ENCODE results near the gene DGKD.

Gene DGKD

DNA sequence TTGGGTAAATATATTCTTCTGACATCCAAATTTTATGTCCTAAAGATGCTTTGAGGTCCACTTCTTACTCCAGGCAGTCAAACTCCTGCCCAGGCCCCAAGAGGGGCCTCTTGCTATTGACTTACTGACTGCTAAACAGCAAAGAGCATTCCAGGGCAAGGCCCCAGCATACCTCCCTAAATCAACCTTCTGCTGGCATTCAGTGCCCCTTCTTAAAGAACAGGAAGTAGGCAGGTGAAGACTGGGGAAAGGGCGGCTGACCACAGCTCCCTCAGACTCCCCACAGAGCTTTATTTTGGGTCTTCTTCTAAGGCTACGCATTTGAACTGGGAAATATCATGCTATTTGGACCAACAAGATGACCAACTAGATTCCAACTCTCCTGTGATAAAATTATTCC lies 143.4 kb downstream of the DGKD start:
- no peak overlapping the region for H3K4me3 ChIP-seq (replicated peaks; ENCODE audit: low read depth, low read length)
- TF ChIP-seq, protein P1, sequence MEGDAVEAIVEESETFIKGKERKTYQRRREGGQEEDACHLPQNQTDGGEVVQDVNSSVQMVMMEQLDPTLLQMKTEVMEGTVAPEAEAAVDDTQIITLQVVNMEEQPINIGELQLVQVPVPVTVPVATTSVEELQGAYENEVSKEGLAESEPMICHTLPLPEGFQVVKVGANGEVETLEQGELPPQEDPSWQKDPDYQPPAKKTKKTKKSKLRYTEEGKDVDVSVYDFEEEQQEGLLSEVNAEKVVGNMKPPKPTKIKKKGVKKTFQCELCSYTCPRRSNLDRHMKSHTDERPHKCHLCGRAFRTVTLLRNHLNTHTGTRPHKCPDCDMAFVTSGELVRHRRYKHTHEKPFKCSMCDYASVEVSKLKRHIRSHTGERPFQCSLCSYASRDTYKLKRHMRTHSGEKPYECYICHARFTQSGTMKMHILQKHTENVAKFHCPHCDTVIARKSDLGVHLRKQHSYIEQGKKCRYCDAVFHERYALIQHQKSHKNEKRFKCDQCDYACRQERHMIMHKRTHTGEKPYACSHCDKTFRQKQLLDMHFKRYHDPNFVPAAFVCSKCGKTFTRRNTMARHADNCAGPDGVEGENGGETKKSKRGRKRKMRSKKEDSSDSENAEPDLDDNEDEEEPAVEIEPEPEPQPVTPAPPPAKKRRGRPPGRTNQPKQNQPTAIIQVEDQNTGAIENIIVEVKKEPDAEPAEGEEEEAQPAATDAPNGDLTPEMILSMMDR (IDR thresholded peaks at IDR 0.05; ENCODE audit: low read depth, low read length, missing control alignments) = no peak
- no peak for DNase-seq (ENCODE audit: extremely low read depth, low read depth)

DNA sequence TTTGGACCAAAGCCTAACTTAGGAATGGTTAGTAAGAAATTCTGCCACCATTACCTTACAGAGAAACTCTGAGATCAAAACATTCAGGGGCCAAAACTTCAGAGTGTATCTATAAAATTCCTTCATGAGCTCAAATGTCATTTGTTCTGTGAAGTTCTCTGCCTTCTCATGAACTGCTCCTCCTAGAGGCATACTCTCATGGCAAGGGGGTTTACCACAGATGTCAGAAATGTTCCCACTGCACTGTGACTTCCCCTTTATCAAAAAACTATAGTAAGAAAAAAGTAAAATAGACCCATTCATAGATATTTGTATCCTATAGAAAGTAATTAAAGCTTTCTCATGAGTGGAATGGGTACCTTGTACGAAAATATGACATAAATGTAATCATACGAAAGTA lies 143.8 kb downstream of the DGKD start:
- TF ChIP-seq, protein P1 (IDR thresholded peaks at IDR 0.05; ENCODE audit: low read depth, low read length, missing control alignments) = no peak
- no peak overlapping the region for H3K4me3 ChIP-seq (replicated peaks; ENCODE audit: low read depth, low read length)
- no peak for DNase-seq (ENCODE audit: extremely low read depth, low read depth)

DNA sequence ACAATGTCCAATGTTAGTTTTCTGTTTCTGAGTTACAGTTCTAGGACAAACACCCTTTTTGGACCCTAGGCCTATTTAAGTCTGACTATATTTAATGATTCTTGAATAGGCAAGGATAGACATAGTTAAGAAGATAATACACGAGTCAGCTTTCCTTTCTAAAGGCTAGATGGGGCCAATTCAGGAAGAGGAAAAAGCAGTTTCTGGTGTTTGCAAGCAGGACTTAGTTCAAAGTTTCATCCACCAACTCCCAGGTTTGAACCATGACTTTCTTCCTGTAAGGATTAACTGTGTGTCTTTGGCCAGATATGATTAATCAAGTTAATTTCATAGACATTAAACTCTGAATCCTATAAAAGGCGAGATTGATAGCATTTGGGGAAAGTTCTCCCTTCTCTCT lies 145.6 kb downstream of the DGKD start:
- DNase-seq (ENCODE audit: extremely low read depth, low read depth) = no peak
- TF ChIP-seq, protein P1 (IDR thresholded peaks at IDR 0.05; ENCODE audit: low read depth, low read length, missing control alignments) = no peak
- no peak overlapping the region for H3K4me3 ChIP-seq (replicated peaks; ENCODE audit: low read depth, low read length)

DNA sequence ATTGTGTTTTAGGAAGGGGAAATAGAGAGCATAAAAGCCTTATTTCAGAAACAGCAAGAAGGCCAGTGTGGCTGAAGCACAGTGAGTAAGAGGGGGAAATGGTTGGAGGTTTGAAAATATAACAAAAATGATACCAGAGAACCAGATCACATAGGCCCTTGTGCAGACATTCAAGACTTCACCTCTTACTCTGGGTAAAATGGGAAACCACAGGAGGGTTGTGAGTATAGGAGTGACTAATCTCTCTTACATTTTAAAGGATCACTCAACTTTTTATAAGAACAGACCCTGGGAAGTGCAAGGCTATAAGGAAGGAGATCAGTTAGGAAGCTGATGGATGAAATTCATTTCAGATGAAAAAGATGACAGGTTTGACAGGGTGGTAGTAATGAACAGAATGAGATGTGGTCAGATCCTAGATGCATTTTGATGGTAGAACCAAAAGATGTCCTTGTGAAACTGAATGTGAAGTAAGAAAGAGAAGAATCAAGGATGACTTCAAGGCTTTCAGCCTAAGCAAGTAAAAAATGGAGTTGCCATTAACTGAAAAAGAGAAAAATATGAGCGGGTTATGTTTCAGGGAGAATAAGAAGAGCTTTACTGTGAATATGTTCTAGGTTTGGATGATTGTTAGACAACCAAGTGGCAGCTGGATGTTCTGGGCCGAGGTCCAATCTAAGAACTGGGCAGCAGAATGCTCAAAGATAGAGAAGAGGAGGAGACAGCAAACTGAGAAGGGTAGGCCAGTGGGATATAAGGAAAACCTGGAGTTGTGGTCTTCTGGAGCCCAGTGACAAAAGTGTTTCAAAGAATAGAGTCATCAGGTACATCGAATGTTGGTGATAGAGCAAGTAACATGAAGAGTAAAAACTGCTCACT lies 147.1 kb downstream of the DGKD start:
- TF ChIP-seq, protein P1 (IDR thresholded peaks at IDR 0.05; ENCODE audit: low read depth, low read length, missing control alignments) = no peak
- H3K4me3 ChIP-seq (replicated peaks; ENCODE audit: low read depth, low read length) = no peak overlapping the region
- DNase-seq (ENCODE audit: extremely low read depth, low read depth) = no peak

DNA sequence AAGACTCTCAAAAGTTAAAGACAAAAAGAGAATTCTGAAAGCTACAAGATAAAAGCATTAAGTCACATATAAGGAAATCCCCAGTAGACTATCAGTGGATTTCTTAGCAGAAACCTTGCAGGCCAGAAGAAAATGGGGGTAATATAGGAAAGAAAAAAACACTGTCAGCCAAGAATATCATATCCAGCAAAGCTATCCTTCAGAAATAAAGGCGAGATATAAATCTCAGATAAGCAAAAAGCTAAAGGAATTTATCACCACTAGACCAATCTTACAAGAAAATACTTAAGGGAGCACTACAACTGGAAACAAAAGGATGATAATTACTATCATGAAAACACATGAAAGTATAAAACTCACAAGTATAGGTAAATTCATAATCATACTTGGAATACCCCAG lies 149.2 kb downstream of the DGKD start:
- no peak overlapping the region for H3K4me3 ChIP-seq (replicated peaks; ENCODE audit: low read depth, low read length)
- TF ChIP-seq, protein P1 (IDR thresholded peaks at IDR 0.05; ENCODE audit: low read depth, low read length, missing control alignments) = no peak
- no peak for DNase-seq (ENCODE audit: extremely low read depth, low read depth)

DNA sequence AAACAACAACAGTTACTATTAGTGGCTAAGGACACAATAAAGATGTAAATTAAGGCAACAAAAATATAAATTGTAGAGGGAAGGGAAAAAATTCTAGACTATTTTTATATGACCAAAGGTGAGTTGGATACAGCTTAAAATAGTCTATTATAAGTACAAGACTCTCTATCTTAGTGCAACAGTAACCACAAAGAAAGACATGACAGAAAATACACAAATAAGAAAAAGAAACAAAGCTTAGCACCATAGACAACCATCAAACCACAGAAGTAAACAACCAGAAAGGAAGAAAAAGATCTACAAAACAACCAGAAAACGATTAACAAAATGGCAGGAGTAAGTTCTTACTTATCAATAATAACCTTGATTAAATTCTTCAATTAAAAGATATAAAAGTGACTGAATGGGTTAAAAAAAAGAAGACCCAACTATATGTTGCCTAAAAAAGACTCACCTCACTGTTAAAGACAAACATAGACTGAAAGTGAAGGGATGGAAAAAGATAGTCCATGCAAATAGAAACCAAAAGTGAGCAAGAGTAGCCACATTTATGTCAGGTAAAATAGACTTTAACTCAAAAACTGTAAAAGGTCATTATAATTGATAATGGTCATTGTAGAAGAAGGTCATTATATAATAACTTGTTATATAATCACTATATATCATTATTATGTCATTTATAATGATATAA lies 149.8 kb downstream of the DGKD start:
- TF ChIP-seq, protein P1 (IDR thresholded peaks at IDR 0.05; ENCODE audit: low read depth, low read length, missing control alignments) = no peak
- H3K4me3 ChIP-seq (replicated peaks; ENCODE audit: low read depth, low read length) = no peak overlapping the region

More for the DNA sequence above, 149.8 kb downstream of the DGKD start:
- DNase-seq (ENCODE audit: extremely low read depth, low read depth) = no peak

Measured in HFF-Myc (cell line).